Right ventricle myocardium superior (tissue), 1 donor: Measurements from ENCODE around the gene KRTAP9-7. TPM values are rescaled to one million over a fixed set of nuclear protein-coding genes. Genes with fewer than 3 reads are reported as not detected.

Source experiments
- ATAC-seq: fragments of 200-7000 bp; cut with Tn5 transposase; one replicate; pipeline ENCODE4 v1.9.1; 2020; ENCODE audit warnings: mild to moderate bottlenecking; ENCODE audit not compliant: poor library complexity
- DNase-seq: peaks from one replicate; pipeline ENCODE4 v3.0.0-alpha.2; 2020
- intact Hi-C: fragments of 100-400 bp; cut with DNase I; formaldehyde crosslinking; loops from one replicate; pipeline ENCODE4 v1.11.2; 2022
- total RNA-seq: library from RNA; stranded (reverse); fragmentation: NEBNext Ultra II Directional; extraction: Animal tissue kit (Norgen Biotek cat#: 25700); gene quantifications from one replicate; pipeline ENCODE4 v1.2.1, GENCODE V29; 2021
- donor health status: DM: no; HTN: yes; CAD: no; lungs with severe emphysema.

Gene KRTAP9-7
- total RNA-seq, 1 donor from 2014 or later, result not detected

DNA sequence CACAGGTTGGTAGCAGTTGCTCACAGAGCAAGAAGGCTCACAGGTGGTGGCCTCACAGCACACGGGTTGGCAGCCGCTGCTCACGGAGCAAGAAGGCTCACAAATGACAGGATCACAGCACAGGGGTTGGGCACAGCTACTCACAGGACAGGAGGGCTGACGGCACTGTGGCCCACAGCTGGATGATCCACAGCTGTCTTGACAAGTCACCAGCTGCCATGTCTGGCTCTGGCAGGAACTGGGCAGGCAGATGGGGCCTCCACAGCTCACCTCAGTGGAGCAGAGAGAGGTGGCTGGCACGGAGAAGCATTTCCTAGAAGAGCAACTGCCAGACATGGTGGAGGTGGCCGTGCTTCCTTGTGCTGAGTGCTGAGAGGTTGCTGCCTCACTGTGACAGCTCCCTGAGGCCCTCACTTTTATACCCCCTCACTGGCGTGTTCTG is 33.4 kb downstream of the KRTAP9-7 start, which contains the start of gene KRTAP16-1:
Gene KRTAP16-1, minus strand, starts transcription at position 392 of the 442 bp plus-strand sequence. Its CDS starts 56 bp downstream, at position 336.
- no peak for ATAC-seq
- intact Hi-C loops, result no loop called here
- no peak for DNase-seq

DNA sequence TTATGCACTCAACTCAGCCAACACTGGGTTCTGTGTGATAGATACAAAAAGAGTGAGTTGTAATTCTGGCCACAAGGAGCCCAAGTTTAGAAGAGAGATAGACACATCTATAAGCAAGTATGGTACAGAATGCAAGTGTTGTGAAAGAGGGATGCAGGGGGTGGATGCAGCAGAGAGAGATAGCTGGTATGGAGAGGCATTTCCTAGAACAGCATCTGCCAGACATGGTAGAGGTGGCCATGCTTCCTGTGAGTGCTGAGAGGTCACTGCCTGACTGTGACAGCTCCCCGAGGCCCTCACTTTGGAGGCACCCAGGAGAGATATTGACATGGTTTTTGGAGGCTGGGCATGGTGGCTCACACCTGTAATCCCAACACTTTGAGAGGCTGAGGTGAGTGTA is 35.6 kb downstream of the KRTAP9-7 start:
- DNase-seq, result no peak
- intact Hi-C loops, result no loop called here
- ATAC-seq, result no peak

DNA sequence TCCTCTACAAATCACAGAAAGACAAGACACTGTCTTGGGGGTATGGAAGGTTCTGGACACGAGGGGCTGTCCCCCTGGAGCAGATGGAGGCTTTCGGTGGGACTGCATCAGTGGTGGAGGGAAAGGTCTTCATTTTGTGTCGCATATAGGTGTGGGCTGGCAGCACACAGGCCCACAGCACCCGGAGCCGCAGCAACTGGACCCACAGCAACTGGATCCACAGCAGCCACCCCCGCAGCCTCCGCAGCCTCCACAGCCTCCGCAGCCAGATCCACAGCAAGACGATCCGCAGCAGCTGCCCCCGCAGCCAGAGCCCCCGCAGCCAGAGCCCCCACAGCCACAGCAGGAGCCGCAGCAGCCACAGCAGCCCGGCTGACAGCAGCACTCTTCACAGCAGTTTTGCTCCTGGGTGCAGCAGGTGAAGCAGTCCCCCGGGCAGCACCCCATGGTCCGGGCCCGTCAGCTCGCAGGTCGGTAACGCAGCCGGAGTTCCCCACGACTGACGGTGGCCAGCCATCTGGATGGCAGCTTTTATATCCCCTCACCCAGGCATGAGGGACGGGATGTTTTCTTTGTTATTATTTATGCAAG is 39.8 kb downstream of the KRTAP9-7 start, which contains the start of gene KRTAP17-1:
Gene KRTAP17-1, minus strand, starts transcription at position 507 of the 591 bp plus-strand sequence. Its CDS starts 60 bp downstream, at position 447.
- DNase-seq, result no peak
- intact Hi-C loops, result no loop called here

DNA sequence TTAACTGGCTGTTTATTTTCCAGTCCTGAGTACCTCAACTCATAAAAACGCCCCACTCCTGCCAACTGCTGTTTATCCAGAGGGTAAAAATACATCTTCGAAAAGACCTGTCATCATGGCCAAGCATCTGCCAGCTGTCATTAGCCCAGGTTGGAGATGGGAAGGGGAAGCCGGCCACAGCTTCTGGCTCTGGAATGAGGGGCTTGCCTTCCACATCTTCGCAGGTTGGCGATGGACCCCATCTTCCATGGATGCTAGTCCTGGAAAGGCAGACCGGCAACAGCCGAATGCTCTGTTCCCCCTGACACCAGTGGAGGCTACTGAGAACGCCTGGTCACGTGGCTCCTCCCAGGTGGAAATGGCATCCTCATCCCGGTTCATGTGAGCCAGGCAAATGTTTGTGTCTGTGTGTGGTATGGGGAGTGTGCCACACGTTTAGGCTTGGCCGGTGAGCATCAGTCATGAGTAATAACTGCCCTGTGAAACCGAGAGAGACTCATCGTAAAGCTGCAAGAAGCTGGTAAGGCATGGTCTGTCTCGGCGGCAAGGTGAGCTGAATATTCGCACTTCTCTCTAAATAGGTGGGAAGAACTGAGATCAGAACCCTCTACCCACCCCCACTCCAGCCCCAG is 40.4 kb downstream of the KRTAP9-7 start:
- intact Hi-C loops, result no loop called here
- DNase-seq (no peak), ATAC-seq (no peak)

More for the DNA sequence above, 39.8 kb downstream of the KRTAP9-7 start, which contains the start of gene KRTAP17-1:
- ATAC-seq, result no peak

DNA sequence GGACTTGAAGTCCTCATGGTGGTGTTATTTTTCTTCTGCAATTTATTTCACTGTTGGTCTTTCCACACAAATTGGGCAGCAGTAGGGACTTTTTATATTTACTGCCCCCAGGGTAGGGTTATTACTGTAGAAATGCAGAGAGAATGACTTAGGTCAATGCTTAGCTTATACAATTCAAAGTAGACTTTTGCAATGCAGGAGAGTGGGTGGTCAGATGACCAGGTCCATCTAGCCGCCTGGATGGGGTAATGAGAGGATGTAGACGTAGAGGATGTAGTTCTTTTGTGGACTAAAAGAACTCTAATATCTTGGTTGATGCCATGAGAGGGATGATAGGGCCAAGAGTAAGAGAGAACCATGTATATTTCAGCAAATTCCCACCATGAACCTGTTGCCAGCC is 42.7 kb downstream of the KRTAP9-7 start:
- ATAC-seq (no peak), DNase-seq (no peak)
- intact Hi-C loops, result no loop called here

DNA sequence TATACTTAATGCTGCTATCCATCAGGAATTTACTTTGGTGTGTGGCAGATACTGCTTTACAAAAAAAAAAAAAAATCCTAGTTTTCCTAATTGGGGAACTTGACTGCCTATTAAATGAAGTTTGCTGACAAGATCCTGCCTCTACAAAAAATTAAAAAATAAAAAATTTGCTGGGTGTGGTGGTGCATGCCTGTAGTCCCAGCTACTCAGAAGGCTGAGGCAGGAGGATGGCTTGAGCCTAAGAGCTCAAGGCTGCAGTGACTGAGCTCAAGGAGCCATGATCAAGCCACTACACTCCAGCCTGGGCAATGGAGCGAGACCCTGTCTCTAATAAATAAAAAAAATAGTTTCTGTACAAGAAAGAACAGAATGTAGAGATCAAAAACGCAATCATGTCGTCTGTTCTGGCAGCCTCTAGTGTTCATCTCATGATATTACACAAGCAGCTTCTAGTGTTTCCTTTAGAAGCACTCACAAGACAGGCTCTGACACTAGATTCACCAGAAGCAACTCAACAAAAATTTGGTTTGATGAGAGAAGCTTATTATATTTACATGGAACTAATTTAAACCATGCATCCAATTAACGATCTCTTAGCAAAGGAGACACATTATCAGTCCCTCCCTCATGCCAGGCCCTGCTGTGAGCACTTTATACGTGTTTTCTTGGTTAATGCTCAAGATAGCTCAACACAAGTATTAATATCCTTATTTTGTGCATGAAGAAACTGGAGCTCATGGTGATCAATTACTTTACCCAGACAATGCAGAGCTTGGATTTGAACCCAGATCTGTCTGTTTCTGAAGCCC is 46.8 kb downstream of the KRTAP9-7 start:
- intact Hi-C loops, result loop anchor here (10.0 kb wide), 1 partner anchor 417 kb away; no protein-coding TSS in a partner anchor
- DNase-seq, result no peak
- no peak for ATAC-seq

DNA sequence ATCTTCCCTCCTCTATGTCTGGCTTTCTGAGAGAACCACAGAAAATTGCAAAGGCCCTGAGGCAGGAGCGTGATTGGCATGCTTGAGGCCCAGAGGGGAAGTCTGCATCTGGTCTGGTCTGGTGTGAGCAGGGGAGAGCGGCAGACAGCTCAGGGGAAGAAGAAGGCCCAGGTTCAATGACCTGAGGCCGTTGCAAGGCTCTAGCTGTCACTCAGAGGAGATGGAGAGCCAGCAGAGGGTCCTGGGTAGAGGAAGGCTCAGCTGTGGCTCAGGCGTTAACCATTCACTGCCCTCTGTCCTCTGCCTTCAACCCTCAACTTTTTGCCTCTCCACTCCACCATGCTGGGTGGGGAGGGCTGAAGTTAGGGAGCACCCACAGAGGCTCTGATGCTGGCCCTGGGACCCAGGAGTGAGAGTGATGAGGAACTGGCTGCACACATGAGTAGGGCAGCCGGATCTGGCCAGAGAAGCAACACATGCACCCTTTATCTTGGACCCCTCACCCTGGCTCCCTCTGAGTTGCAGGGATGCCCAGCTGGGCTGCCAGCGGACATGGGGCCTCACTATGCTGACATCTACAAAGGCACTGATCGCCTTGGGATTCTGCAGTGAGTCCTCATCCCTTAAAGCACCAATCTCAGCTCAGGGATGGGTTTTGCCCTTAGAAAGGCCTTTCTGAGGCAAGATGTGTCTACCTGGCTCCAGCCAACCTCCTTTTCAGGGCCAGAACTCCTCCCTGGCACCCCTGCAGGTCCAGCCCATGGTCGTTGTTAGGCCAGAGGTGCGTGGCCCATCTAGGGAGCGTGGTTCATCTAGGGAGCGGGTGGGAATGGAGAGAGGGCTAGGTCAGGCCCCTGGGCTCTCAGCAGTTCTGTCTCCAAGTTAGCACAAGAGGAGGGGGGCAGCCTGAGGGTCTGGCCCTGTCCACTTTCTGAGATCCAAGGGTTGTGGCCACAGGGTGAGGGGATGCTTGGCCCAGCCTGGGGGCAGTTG is 47.7 kb downstream of the KRTAP9-7 start:
- ATAC-seq (no peak), DNase-seq (no peak)
- intact Hi-C loops, result loop anchor here (10.0 kb wide), 1 partner anchor 418 kb away; no protein-coding TSS in a partner anchor

DNA sequence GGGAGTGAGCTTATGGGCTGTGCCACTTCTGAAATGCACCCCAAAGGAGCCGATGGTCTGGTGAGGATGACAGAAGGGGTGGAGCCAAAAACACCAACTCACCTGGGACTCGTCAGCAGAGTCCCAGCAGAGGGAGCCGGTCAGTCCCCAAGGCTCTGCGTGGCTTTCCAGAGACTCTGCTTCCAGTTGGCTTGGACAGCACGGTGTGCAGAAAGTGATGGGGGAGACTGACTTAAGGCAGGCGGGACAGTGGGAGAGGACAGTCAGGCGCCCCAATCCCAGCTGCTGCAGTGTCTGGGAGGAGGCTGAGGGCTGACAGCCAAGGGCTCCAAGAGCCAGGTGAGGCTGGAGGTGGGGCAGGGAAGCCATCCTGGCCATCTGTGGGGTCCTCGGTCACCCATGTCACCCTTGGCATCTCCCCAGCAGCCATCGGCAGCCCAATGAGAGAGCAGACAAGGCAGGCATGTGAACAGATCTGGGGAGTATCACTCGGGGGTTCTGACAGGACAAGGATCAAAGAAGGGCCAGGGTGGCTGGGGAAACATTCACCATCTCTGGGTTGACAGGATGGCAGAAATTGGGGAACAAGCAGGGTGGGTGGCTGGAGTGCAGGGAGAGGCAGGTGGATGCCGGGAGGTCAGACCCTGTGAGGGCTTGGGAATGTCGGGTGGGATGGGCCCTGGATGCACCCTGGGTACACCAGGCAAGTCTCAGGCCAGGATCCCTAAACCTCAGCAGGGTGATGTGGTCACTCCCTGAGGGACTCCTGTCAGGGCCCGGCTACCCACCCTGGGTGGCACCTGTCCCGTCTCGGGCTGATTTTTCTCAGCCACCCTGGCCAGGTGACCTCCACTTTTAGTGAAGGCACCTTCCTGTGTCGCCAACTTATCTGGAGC is 48.9 kb downstream of the KRTAP9-7 start:
- intact Hi-C loops, result loop anchor here (10.0 kb wide), 1 partner anchor 420 kb away; no protein-coding TSS in a partner anchor
- DNase-seq, result no peak
- ATAC-seq, result no peak

DNA sequence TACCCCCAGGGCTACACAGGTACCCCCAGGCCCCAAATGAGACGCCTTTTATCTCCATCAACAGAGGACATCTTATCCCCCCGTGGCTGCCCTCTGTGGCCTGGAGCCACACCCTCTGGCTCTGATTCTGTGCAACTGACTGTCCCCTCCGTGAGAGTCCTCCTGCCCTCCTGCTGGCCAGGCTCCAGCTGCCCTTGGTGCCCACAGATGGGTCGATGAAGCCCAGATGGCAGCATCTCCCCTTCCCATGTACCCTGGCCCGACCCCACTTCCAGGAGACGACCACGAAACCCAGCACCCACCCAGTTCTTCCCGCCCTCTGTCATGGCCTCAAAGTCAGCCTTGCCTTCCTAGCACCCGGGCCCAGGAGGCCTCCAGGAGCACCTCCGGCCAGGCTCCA is 49.6 kb downstream of the KRTAP9-7 start:
- intact Hi-C loops, result loop anchor here (10.0 kb wide), 1 partner anchor 420 kb away; no protein-coding TSS in a partner anchor
- DNase-seq (no peak), ATAC-seq (no peak)

DNA sequence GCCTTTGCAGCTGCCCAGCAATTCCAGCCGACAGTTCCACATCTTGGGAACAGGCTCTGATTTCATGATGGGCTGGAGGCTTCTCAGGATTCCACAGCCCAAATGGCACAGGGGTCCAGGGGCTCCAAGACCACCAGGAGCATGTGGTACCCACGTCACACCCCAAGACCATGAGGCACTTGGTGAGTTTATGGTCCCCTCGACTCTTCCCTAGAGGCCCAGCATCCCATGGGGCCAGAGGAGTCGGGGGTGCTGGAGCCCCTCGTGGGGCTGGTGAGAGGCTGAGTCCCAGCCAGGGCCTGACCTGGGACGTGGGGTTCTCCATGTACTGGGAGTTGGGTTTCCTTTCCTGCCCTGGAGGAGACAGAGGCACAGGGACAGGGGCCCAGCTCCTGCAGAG is 50.1 kb downstream of the KRTAP9-7 start:
- ATAC-seq, result no peak

More for the DNA sequence above, 50.1 kb downstream of the KRTAP9-7 start:
- intact Hi-C loops, result loop anchor here (10.0 kb wide), 1 partner anchor 421 kb away; no protein-coding TSS in a partner anchor
- DNase-seq, result no peak

Other genes with a start within 250 kb of the KRTAP9-7 start
- not detected for gene KRTAP1-5, start 248.5 kb upstream of the KRTAP9-7 start, total RNA-seq
- gene KRTAP1-4, start 245.5 kb upstream of the KRTAP9-7 start, total RNA-seq, result not detected
- not detected for gene KRTAP1-3, start 240.8 kb upstream of the KRTAP9-7 start, total RNA-seq
- not detected for gene KRTAP1-1, start 234.2 kb upstream of the KRTAP9-7 start, total RNA-seq
- not detected for gene KRTAP2-1, start 228.4 kb upstream of the KRTAP9-7 start, total RNA-seq
- not detected for gene KRTAP2-2, start 220.5 kb upstream of the KRTAP9-7 start, total RNA-seq
- not detected for gene KRTAP2-3, start 215.6 kb upstream of the KRTAP9-7 start, total RNA-seq
- not detected for gene KRTAP2-4, start 209.8 kb upstream of the KRTAP9-7 start, total RNA-seq
- not detected for gene KRTAP4-7, start 191.5 kb upstream of the KRTAP9-7 start, total RNA-seq
- gene KRTAP4-8, start 177.6 kb upstream of the KRTAP9-7 start, total RNA-seq, result not detected
- gene KRTAP4-16, start 173.5 kb upstream of the KRTAP9-7 start, total RNA-seq, result not detected
- not detected for gene KRTAP4-9, start 170.3 kb upstream of the KRTAP9-7 start, total RNA-seq
- not detected for gene KRTAP4-11, start 157.3 kb upstream of the KRTAP9-7 start, total RNA-seq
- gene KRTAP4-12, start 151.5 kb upstream of the KRTAP9-7 start, total RNA-seq, result not detected
- not detected for gene KRTAP4-6, start 135.2 kb upstream of the KRTAP9-7 start, total RNA-seq
- not detected for gene KRTAP4-5, start 125.9 kb upstream of the KRTAP9-7 start, total RNA-seq
- gene KRTAP4-4, start 115.0 kb upstream of the KRTAP9-7 start, total RNA-seq, result not detected
- not detected for gene KRTAP4-3, start 107.5 kb upstream of the KRTAP9-7 start, total RNA-seq
- gene KRTAP4-2, start 97.5 kb upstream of the KRTAP9-7 start, total RNA-seq, result not detected
- gene KRTAP4-1, start 90.8 kb upstream of the KRTAP9-7 start, total RNA-seq, result not detected
- gene KRTAP9-1, start 85.8 kb upstream of the KRTAP9-7 start, total RNA-seq, result not detected
- not detected for gene KRTAP9-2, start 49.0 kb upstream of the KRTAP9-7 start, total RNA-seq
- gene KRTAP9-3, start 43.2 kb upstream of the KRTAP9-7 start, total RNA-seq, result not detected
- not detected for gene KRTAP9-8, start 37.7 kb upstream of the KRTAP9-7 start, total RNA-seq
- not detected for gene KRTAP9-4, start 26.0 kb upstream of the KRTAP9-7 start, total RNA-seq
- not detected for gene KRTAP9-9, start 20.3 kb upstream of the KRTAP9-7 start, total RNA-seq
- gene KRTAP9-6, start 10.3 kb upstream of the KRTAP9-7 start, total RNA-seq, result not detected
- not detected for gene KRTAP29-1, start 27.2 kb downstream of the KRTAP9-7 start, total RNA-seq
- gene KRTAP16-1, start 33.6 kb downstream of the KRTAP9-7 start, total RNA-seq, result not detected
- not detected for gene KRTAP17-1, start 40.0 kb downstream of the KRTAP9-7 start, total RNA-seq
- not detected for gene KRT33A, start 75.1 kb downstream of the KRTAP9-7 start, total RNA-seq
- not detected for gene KRT33B, start 94.1 kb downstream of the KRTAP9-7 start, total RNA-seq
- not detected for gene KRT34, start 106.6 kb downstream of the KRTAP9-7 start, total RNA-seq
- gene KRT31, start 121.9 kb downstream of the KRTAP9-7 start, total RNA-seq, result not detected
- not detected for gene KRT37, start 148.9 kb downstream of the KRTAP9-7 start, total RNA-seq
- not detected for gene KRT38, start 165.3 kb downstream of the KRTAP9-7 start, total RNA-seq
- not detected for gene KRT32, start 191.7 kb downstream of the KRTAP9-7 start, total RNA-seq
- gene KRT35, start 205.5 kb downstream of the KRTAP9-7 start, total RNA-seq, result not detected
- gene KRT36, start 214.2 kb downstream of the KRTAP9-7 start, total RNA-seq, result not detected
- not detected for gene KRT13, start 229.9 kb downstream of the KRTAP9-7 start, total RNA-seq
- not detected for gene KRT15, start 243.2 kb downstream of the KRTAP9-7 start, total RNA-seq